ENCODE data around the gene TRIM54. TPM values are rescaled to one million over a fixed set of nuclear protein-coding genes. Genes with fewer than 3 reads are reported as not detected.

Gene TRIM54
- total and polyA plus RNA-seq, 9 of the 15 experiments (the other 6 are each of a cell fraction or from before 2014, with no cell fraction given), result not detected

DNA sequence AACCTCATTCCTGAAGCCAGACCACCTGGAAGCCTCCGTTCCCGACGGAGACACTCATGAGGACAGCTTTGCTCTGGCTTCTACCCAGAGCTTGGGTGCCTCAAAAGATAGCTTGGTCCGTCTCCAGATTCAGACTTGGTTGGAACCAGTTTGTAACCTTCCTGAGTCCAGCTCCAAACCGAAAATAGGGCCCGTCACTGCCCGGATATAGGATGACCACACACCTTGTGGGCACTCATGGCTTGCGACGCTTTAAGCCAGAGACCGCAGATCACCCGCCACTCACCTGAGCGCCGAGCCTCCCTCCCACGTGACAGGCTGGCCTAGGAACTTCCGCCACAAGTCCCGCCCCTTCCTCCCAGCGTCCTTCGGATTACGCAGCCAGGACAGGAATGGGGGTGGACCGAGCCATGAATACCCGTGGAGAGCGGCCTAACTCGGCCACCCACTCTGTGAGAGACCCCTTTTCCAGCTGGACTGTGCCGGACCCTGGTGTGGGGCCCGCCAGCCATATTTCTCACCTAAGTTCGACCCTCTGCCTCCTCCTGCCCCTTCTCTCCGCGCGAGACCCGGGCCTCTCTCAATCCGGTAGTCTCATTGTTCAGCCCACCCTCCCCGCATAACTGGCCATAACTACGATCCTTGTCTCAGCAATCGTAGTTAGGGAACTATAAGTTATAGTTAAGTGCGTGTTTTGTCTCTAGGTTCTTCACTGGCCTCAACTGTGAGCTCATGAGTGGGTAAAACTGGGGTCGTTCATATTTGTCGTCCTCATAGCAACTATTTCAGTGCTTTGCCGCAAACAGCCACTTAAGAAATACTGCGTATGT lies 40.8 kb downstream of the TRIM54 start, which contains the start of gene MPV17 (continued):
- TF ChIP-seq ZNF23 (CRISPR knock-in tag; IDR thresholded peaks at IDR 0.05), result 0 out of 2 replicates have a peak, but pooled peaks have one; percentile 40
- TF ChIP-seq FOXK1 (CRISPR knock-in tag; IDR thresholded peaks at IDR 0.05; ENCODE audit: borderline replicate concordance), result no peak
- no peak for TF ChIP-seq SREBF2 (CRISPR knock-in tag; IDR thresholded peaks at IDR 0.05)
- no peak for TF ChIP-seq RFX5 (IDR thresholded peaks at IDR 0.05; ENCODE audit: low read depth, low read length)
- peak; percentile 92 for TF ChIP-seq TAF1 (IDR thresholded peaks at IDR 0.05; ENCODE audit: control insufficient read depth, extremely low read depth, insufficient read depth, low read length, severe bottlenecking)
- TF ChIP-seq TFAM (CRISPR knock-in tag; conservative IDR thresholded peaks at IDR 0.05), result no peak
- TF ChIP-seq, protein P1, sequence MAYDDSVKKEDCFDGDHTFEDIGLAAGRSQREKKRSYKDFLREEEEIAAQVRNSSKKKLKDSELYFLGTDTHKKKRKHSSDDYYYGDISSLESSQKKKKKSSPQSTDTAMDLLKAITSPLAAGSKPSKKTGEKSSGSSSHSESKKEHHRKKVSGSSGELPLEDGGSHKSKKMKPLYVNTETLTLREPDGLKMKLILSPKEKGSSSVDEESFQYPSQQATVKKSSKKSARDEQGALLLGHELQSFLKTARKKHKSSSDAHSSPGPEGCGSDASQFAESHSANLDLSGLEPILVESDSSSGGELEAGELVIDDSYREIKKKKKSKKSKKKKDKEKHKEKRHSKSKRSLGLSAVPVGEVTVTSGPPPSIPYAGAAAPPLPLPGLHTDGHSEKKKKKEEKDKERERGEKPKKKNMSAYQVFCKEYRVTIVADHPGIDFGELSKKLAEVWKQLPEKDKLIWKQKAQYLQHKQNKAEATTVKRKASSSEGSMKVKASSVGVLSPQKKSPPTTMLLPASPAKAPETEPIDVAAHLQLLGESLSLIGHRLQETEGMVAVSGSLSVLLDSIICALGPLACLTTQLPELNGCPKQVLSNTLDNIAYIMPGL (CRISPR knock-in tag; IDR thresholded peaks at IDR 0.05), result no peak
- TF ChIP-seq ARID1B (IDR thresholded peaks at IDR 0.05), result no peak
- TF ChIP-seq KLF13 (tag; IDR thresholded peaks at IDR 0.05; ENCODE audit: borderline replicate concordance, low read depth), result no peak
- TF ChIP-seq DNMT1 (IDR thresholded peaks at IDR 0.05), result no peak
- TF ChIP-seq CXXC5 (CRISPR knock-in tag; IDR thresholded peaks at IDR 0.05), result peak; percentile 84
- TF ChIP-seq, protein P2, sequence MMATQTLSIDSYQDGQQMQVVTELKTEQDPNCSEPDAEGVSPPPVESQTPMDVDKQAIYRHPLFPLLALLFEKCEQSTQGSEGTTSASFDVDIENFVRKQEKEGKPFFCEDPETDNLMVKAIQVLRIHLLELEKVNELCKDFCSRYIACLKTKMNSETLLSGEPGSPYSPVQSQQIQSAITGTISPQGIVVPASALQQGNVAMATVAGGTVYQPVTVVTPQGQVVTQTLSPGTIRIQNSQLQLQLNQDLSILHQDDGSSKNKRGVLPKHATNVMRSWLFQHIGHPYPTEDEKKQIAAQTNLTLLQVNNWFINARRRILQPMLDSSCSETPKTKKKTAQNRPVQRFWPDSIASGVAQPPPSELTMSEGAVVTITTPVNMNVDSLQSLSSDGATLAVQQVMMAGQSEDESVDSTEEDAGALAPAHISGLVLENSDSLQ (IDR thresholded peaks at IDR 0.05), result peak; percentile 95
- peak; percentile 10; the same call in 1 of the 2 replicates for TF ChIP-seq NR2F6 (CRISPR knock-in tag; IDR thresholded peaks at IDR 0.05)
- peak; percentile 14; the same call in 1 of the 2 replicates for TF ChIP-seq SMARCA4 (IDR thresholded peaks at IDR 0.05)
- TF ChIP-seq BDP1 (IDR thresholded peaks at IDR 0.05; ENCODE audit: insufficient read depth, insufficient read length), result no peak
- TF ChIP-seq TRIM28 (IDR thresholded peaks at IDR 0.05), result no peak
- TF ChIP-seq RAD21 (CRISPR knock-in tag; conservative IDR thresholded peaks at IDR 0.05 in 1 of 2, IDR thresholded peaks at IDR 0.05 in 1 of 2), result no peak; a peak in 1 of 4 replicates
- TF ChIP-seq, protein P3, sequence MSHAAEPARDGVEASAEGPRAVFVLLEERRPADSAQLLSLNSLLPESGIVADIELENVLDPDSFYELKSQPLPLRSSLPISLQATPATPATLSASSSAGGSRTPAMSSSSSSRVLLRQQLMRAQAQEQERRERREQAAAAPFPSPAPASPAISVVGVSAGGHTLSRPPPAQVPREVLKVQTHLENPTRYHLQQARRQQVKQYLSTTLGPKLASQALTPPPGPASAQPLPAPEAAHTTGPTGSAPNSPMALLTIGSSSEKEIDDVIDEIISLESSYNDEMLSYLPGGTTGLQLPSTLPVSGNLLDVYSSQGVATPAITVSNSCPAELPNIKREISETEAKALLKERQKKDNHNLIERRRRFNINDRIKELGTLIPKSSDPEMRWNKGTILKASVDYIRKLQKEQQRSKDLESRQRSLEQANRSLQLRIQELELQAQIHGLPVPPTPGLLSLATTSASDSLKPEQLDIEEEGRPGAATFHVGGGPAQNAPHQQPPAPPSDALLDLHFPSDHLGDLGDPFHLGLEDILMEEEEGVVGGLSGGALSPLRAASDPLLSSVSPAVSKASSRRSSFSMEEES (CRISPR knock-in tag; IDR thresholded peaks at IDR 0.05), result peak; percentile 87
- TF ChIP-seq WHSC1 (IDR thresholded peaks at IDR 0.05; ENCODE audit: low read length), result no peak
- TF ChIP-seq, protein P4, sequence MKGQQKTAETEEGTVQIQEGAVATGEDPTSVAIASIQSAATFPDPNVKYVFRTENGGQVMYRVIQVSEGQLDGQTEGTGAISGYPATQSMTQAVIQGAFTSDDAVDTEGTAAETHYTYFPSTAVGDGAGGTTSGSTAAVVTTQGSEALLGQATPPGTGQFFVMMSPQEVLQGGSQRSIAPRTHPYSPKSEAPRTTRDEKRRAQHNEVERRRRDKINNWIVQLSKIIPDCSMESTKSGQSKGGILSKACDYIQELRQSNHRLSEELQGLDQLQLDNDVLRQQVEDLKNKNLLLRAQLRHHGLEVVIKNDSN (CRISPR knock-in tag; IDR thresholded peaks at IDR 0.05), result peak; percentile 98
- TF ChIP-seq IRF2 (CRISPR knock-in tag; IDR thresholded peaks at IDR 0.05), result no peak
- TF ChIP-seq BCL6 (CRISPR knock-in tag; IDR thresholded peaks at IDR 0.05), result no peak
